SK-N-SH (cell line): Measurements from ENCODE around the gene KANK4. TPM values are rescaled to one million over a fixed set of nuclear protein-coding genes. Genes with fewer than 3 reads are reported as not detected.

Source experiments
- CTCF ChIA-PET: fragments of 300-600, 350-600 bp; formaldehyde crosslinking; extraction: SDS; loops from one replicate; lab custom pipeline; 2021; lab: Yijun Ruan, JAX
- POLR2A ChIA-PET: fragments of 350-600 bp; sonication (Branson Sonifier 250); formaldehyde crosslinking; extraction: SDS; loops from one replicate; lab custom pipeline; 2020; ENCODE audit warnings: antibody characterized with exemption, inconsistent platforms; lab: Yijun Ruan, JAX
- DNase-seq: peaks from one replicate; pipeline ENCODE4 v3.0.0; 2012
- H2AFZ ChIP-seq: fragments of 200-600 bp; sonication (generic); 2 replicates; pipeline ENCODE4 v1.8.1; 2016; ENCODE audit warnings: antibody characterized with exemption, mild to moderate bottlenecking, low read depth
- H3F3A ChIP-seq: fragments of 200-600 bp; sonication (generic); replicated peaks from 2 replicates; pipeline ENCODE3; 2016; ENCODE audit warnings: antibody characterized with exemption, mild to moderate bottlenecking; ENCODE audit not compliant: insufficient read depth
- H3K27ac ChIP-seq, 2 experiments: fragments of 200-500 bp in 1 of 2; fragments of 200-600 bp in 1 of 2; sonication (Bioruptor generic) in 1 of 2; sonication (generic), shearing (Covaris generic) in 1 of 2; 2 replicates each; pipeline versions ENCODE4 v1.5.1 to v1.6.1; 2014 to 2016; ENCODE audit warnings: low read depth in 2 of 2, inconsistent platforms in 1 of 2, low read length in 1 of 2, mild to moderate bottlenecking in 1 of 2, mixed read lengths in 1 of 2
- H3K27me3 ChIP-seq: fragments of 200-600 bp; sonication (generic), shearing (Covaris generic); 2 replicates; pipeline ENCODE4 v1.6.1; 2016; ENCODE audit warnings: mixed run types; ENCODE audit not compliant: insufficient read depth
- H3K36me3 ChIP-seq, 2 experiments: fragments of 200-500 bp in 1 of 2; fragments of 200-600 bp in 1 of 2; sonication (Bioruptor generic) in 1 of 2; sonication (generic) in 1 of 2; replicated peaks in 1 of 2; 2 replicates each; pipeline versions ENCODE3 to v1.5.1; 2014 to 2016; ENCODE audit warnings: low read length in 1 of 2, mild to moderate bottlenecking in 1 of 2; ENCODE audit not compliant: insufficient read depth in 2 of 2, control insufficient read depth in 1 of 2
- H3K4me1 ChIP-seq, 2 experiments: fragments of 200-500 bp in 1 of 2; fragments of 200-600 bp in 1 of 2; sonication (Bioruptor generic) in 1 of 2; sonication (generic), shearing (Covaris generic) in 1 of 2; 2 replicates each; pipeline versions ENCODE4 v1.5.1 to v1.6.1; 2014 to 2016; ENCODE audit warnings: low read depth in 1 of 2, low read length in 1 of 2, mixed run types in 1 of 2; ENCODE audit not compliant: insufficient read depth in 2 of 2, control insufficient read depth in 1 of 2
- H3K4me2 ChIP-seq: fragments of 200-600 bp; sonication (generic), shearing (Covaris generic); 2 replicates; pipeline ENCODE4 v1.6.1; 2017; ENCODE audit warnings: mixed run types
- H3K4me3 ChIP-seq, 2 experiments: fragments of 200-500 bp in 1 of 2; fragments of 200-600 bp in 1 of 2; sonication (Bioruptor generic) in 1 of 2; sonication (generic), shearing (Covaris generic) in 1 of 2; 2 replicates each; pipeline versions ENCODE4 v1.5.1 to v1.8.1; 2014 to 2016; ENCODE audit warnings: low read depth in 2 of 2, inconsistent platforms in 1 of 2, low read length in 1 of 2, mild to moderate bottlenecking in 1 of 2, mixed read lengths in 1 of 2, moderate library complexity in 1 of 2
- H3K79me2 ChIP-seq: fragments of 200-600 bp; sonication (generic); 2 replicates; pipeline ENCODE4 v1.8.1; 2017; ENCODE audit warnings: mild to moderate bottlenecking; ENCODE audit not compliant: insufficient read depth
- H3K9ac ChIP-seq: fragments of 200-600 bp; sonication (generic); 2 replicates; pipeline ENCODE4 v1.6.1; 2017; ENCODE audit warnings: mixed run types
- H3K9me2 ChIP-seq: fragments of 200-600 bp; sonication (generic); 2 replicates; pipeline ENCODE4 v1.6.1; 2017; ENCODE audit warnings: mixed run types
- H3K9me3 ChIP-seq: fragments of 200-600 bp; sonication (generic); 2 replicates; pipeline ENCODE4 v1.6.1; 2017; ENCODE audit warnings: mixed run types, mild to moderate bottlenecking, moderate library complexity
- H4K20me1 ChIP-seq: fragments of 200-600 bp; sonication (generic); 2 replicates; pipeline ENCODE4 v1.6.1; 2017; ENCODE audit warnings: mild to moderate bottlenecking, mixed run types; ENCODE audit not compliant: insufficient read depth
- ELF1 ChIP-seq: IDR thresholded peaks from 2 replicates; pipeline ENCODE4 v1.4.0; 2012
- EP300 ChIP-seq, 2 experiments: IDR thresholded peaks; 2 replicates each; pipeline versions ENCODE4 v1.4.0 to v1.6.1; 2012; ENCODE audit warnings: borderline replicate concordance in 1 of 2, low read depth in 1 of 2, low read length in 1 of 2
- FOSL2 ChIP-seq: IDR thresholded peaks from 2 replicates; pipeline ENCODE4 v1.4.0; 2012; ENCODE audit warnings: low read depth, mild to moderate bottlenecking, moderate library complexity, borderline replicate concordance
- FOXM1 ChIP-seq: IDR thresholded peaks from 2 replicates; pipeline ENCODE4 v1.4.0; 2012; ENCODE audit warnings: low read depth, mild to moderate bottlenecking
- GABPA ChIP-seq: IDR thresholded peaks from 2 replicates; pipeline ENCODE4 v1.4.0; 2012; ENCODE audit warnings: low read depth, mild to moderate bottlenecking
- GATA2 ChIP-seq: sonication (generic); formaldehyde crosslinking; IDR thresholded peaks from 2 replicates; pipeline ENCODE4 v1.5.0; 2020; ENCODE audit warnings: mild to moderate bottlenecking, missing genetic modification reagents
- IRF3 ChIP-seq: fragments of 150-350 bp; IDR thresholded peaks from 2 replicates; pipeline ENCODE4 v1.6.1; 2016; ENCODE audit warnings: mild to moderate bottlenecking, low read depth, low read length
- JUND ChIP-seq: IDR thresholded peaks from 2 replicates; pipeline ENCODE4 v1.4.0; 2012
- MAX ChIP-seq: IDR thresholded peaks from 2 replicates; pipeline ENCODE4 v1.4.0; 2012; ENCODE audit warnings: low read depth
- MXI1 ChIP-seq: IDR thresholded peaks from 2 replicates; pipeline ENCODE4 v1.6.1; 2012; ENCODE audit warnings: mild to moderate bottlenecking, low read depth, low read length, improper control_type of control experiment
- NFIC ChIP-seq: IDR thresholded peaks from 2 replicates; pipeline ENCODE4 v1.4.0; 2012; ENCODE audit warnings: borderline replicate concordance
- NRF1 ChIP-seq: IDR thresholded peaks from 2 replicates; pipeline ENCODE4 v1.6.1; 2012; ENCODE audit warnings: low read depth, mild to moderate bottlenecking, low read length
- RAD21 ChIP-seq: IDR thresholded peaks from 2 replicates; pipeline ENCODE4 v1.6.1; 2012; ENCODE audit warnings: mild to moderate bottlenecking, low read length
- RCOR1 ChIP-seq: fragments of 150-350 bp; IDR thresholded peaks from 2 replicates; pipeline ENCODE4 v1.6.1; 2017; ENCODE audit warnings: antibody characterized with exemption, low read length
- SIN3A ChIP-seq: IDR thresholded peaks from 2 replicates; pipeline ENCODE4 v1.6.1; 2012; ENCODE audit warnings: low read depth, mild to moderate bottlenecking, low read length, moderate library complexity, borderline replicate concordance
- TAF1 ChIP-seq: IDR thresholded peaks from 2 replicates; pipeline ENCODE4 v1.6.1; 2012; ENCODE audit warnings: low read depth, mild to moderate bottlenecking, low read length, moderate library complexity, borderline replicate concordance
- TCF12 ChIP-seq: IDR thresholded peaks from 2 replicates; pipeline ENCODE4 v1.4.0; 2012
- TEAD4 ChIP-seq: IDR thresholded peaks from 2 replicates; pipeline ENCODE4 v1.4.0; 2012; ENCODE audit warnings: mild to moderate bottlenecking, borderline replicate concordance; ENCODE audit not compliant: insufficient read depth
- USF2 ChIP-seq: fragments of 150-350 bp; IDR thresholded peaks from 2 replicates; pipeline ENCODE4 v1.6.1; 2017; ENCODE audit warnings: antibody characterized with exemption, low read length, low read depth, borderline replicate concordance
- YY1 ChIP-seq: IDR thresholded peaks from 2 replicates; pipeline ENCODE4 v1.4.0; 2012; ENCODE audit warnings: low read depth, mild to moderate bottlenecking
- WGBS: methylation state at CpG from one replicate; pipeline ENCODE4 v1.1.6; 2017; ENCODE audit warnings: low lambda C conversion rate; 5-methylcytosine and 5-hydroxymethylcytosine counted together
- polyA plus RNA-seq, 3 experiments: library from polyadenylated mRNA; depleted of rRNA; stranded (reverse); fragments of >200 nt; gene quantifications; 2 replicates each; pipeline ENCODE4 v1.2.3, GENCODE V29; 2012
- TF ChIP-seq, protein P1 (sequence below): IDR thresholded peaks from 2 replicates; pipeline ENCODE4 v1.4.0; 2012; ENCODE audit warnings: low read depth, borderline replicate concordance

Gene KANK4
- polyA plus RNA-seq, 1 of the 3 experiments (the other 2 are of a cell fraction): not detected

DNA sequence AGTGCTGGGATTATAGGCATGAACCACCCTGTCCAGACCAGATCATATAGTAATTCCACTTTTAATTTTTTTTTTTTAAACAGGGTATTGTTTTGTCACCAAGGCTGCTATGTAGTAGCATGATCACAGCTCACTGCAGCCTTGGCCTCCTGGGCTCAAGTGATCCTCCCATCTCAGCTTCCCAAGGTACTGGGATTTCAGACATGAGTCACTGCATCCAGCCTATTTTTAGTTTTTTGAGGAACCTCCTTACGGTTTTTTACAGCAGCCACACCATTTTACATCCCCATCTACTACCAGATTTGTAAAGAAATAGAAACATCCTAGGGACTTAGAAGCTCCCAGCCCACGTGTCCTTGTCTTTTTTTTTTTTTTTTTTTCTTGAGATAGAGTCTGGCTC lies 100.6 kb downstream of the KANK4 start:
- CTCF ChIA-PET: no interaction called here
- Histone ChIP-seq H3K36me3 (no peaks in the 10 kb centered on the region), H3F3A (no peaks in the 10 kb centered on the region), H3K27me3 (no peaks in the 10 kb centered on the region), H3K4me1 (no peaks in the 10 kb centered on the region), H2AFZ (no peak overlapping the region), H3K4me3 (no peak overlapping the region), H4K20me1 (no peaks in the 10 kb centered on the region), H3K4me2 (no peak overlapping the region), H3K79me2 (no peaks in the 10 kb centered on the region), H3K9me2 (no peaks in the 10 kb centered on the region), H3K27ac (no peak overlapping the region), H3K9me3 (no peaks in the 10 kb centered on the region), H3K9ac (no peak overlapping the region)
- no peak for TF ChIP-seq TCF12
- no peak for TF ChIP-seq YY1
- no peak for TF ChIP-seq GABPA
- TF ChIP-seq SIN3A: no peak
- no peak for TF ChIP-seq MAX
- no peak for TF ChIP-seq TEAD4
- no peak for TF ChIP-seq USF2
- TF ChIP-seq EP300 (IDR thresholded peaks at IDR 0.05; ENCODE audit: borderline replicate concordance in 1 of 2, low read depth in 1 of 2, low read length in 1 of 2): no peak
- TF ChIP-seq MXI1: no peak
- TF ChIP-seq JUND: no peak
- TF ChIP-seq RAD21: no peak
- TF ChIP-seq RCOR1: no peak
- DNase-seq: no peak
- POLR2A ChIA-PET: no interaction called here
- 41% methylated on average over 2 of the region's 2 CpGs for WGBS

DNA sequence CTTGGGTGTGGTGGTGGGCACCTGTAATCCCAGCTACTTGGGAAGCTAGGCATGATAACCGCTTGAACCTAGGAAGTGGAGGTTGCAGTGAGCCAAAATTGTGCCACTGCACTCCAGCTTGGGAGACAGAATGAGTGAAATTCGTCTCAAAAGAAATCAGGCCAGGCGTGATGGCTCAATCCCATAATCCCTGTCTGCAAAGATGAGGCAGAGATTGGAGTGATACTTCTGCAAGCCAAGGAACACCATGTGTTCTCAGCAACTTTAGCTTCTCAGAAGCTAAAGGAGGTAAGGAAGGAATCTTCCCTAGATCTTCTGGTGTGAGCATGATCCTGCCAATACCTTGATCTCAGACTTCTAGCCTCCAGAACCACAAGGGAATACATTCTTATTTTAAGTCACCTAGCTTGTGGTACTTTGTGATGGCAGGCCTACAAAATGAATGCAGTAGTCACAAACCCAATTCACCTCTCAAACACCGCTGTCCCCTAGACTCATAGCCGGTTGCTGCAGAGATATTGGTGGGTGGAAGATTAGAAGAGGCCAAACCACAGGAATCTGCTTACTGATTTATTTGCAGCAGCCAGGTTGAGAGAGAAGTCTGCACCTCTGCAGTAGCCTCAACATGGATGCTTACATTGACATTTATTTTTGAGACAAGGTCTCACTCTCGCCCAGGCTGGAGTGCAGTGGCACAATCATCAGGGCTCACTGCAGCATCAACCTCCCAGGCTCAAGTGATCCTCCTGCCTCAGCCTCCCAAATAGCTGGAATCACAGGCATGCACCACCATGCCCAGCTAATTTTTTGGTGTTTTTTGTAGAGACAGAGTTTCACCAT lies 105.9 kb downstream of the KANK4 start:
- H3K4me2 ChIP-seq: no peak overlapping the region

More for the DNA sequence above, 105.9 kb downstream of the KANK4 start:
- POLR2A ChIA-PET: no interaction called here
- Histone ChIP-seq H3K9me2 (no peaks in the 10 kb centered on the region), H3K27ac (no peak overlapping the region), H3K27me3 (no peaks in the 10 kb centered on the region), H3K9me3 (no peaks in the 10 kb centered on the region), H3K36me3 (no peaks in the 10 kb centered on the region), H3K79me2 (no peaks in the 10 kb centered on the region), H3F3A (no peaks in the 10 kb centered on the region), H4K20me1 (no peaks in the 10 kb centered on the region), H3K4me3 (no peak overlapping the region), H2AFZ (no peak overlapping the region), H3K4me1 (no peaks in the 10 kb centered on the region), H3K9ac (no peak overlapping the region)
- no peak for DNase-seq
- WGBS: 42% methylated on average over 6 of the region's 6 CpGs
- TF ChIP-seq GABPA (no peak), GATA2 (no peak), ELF1 (no peak), TCF12 (no peak), FOXM1 (no peak), FOSL2 (no peak), MXI1 (no peak), NFIC (no peak), MAX (no peak), NRF1 (no peak), RCOR1 (no peak), TAF1 (no peak), IRF3 (no peak), TEAD4 (no peak)
- TF ChIP-seq, protein P1, sequence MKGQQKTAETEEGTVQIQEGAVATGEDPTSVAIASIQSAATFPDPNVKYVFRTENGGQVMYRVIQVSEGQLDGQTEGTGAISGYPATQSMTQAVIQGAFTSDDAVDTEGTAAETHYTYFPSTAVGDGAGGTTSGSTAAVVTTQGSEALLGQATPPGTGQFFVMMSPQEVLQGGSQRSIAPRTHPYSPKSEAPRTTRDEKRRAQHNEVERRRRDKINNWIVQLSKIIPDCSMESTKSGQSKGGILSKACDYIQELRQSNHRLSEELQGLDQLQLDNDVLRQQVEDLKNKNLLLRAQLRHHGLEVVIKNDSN: no peak
- CTCF ChIA-PET: interaction anchor here (1.3 kb wide), 1 partner anchor 15 kb away, joined by 3 read pairs; no protein-coding TSS in a partner anchor
